CD4-positive, CD25-positive, alpha-beta regulatory T cell (primary cell): ENCODE data around the gene SLC25A48. TPM values are rescaled to one million over a fixed set of nuclear protein-coding genes. Genes with fewer than 3 reads are reported as not detected.
A peak's percentile ranks its signal among the peaks of the same experiment; 100 is the strongest.
"Not testable (repeated sequence)": the region's sequence is repeated elsewhere in the genome, so short reads cannot be mapped to it uniquely, and the experiment has no call there.

Experiments used
- ATAC-seq, 2 donors: fragments of 150-1000 bp; cut with Tn5 transposase; one replicate each; pipeline ENCODE4 v1.10.0; 2021; ENCODE audit warnings: low read depth in 2 of 2, moderate number of reproducible peaks in 2 of 2, moderate library complexity in 1 of 2
- DNase-seq, 3 donors: peaks; one replicate each; pipeline versions ENCODE4 v3.0.0 to v3.0.0-alpha.2; 2012 to 2022; ENCODE audit warnings: mixed read lengths in 1 of 3
- H3K27ac ChIP-seq: one replicate; pipeline ENCODE4 v1.7.0; 2013; ENCODE audit warnings: mild to moderate bottlenecking, low read length; ENCODE audit not compliant: insufficient read depth, poor library complexity, severe bottlenecking
- H3K27me3 ChIP-seq: one replicate; pipeline ENCODE4 v1.7.0; 2013; ENCODE audit warnings: low read length; ENCODE audit not compliant: control insufficient read depth, insufficient read depth
- H3K36me3 ChIP-seq: one replicate; pipeline ENCODE4 v1.7.0; 2013; ENCODE audit warnings: mild to moderate bottlenecking, low read length, moderate library complexity; ENCODE audit not compliant: control insufficient read depth, insufficient read depth
- H3K4me1 ChIP-seq: 2 replicates; pipeline ENCODE4 v1.7.0; 2013; ENCODE audit warnings: mild to moderate bottlenecking, low read length; ENCODE audit not compliant: insufficient read depth, control insufficient read depth, poor library complexity, severe bottlenecking
- H3K4me3 ChIP-seq: one replicate; pipeline ENCODE4 v1.7.0; 2013; ENCODE audit warnings: low read depth, mild to moderate bottlenecking, low read length, moderate library complexity
- H3K9me3 ChIP-seq, 2 experiments: 1 replicate in 1 of 2; 2 replicates in 1 of 2; pipeline ENCODE4 v1.7.0; 2013; ENCODE audit warnings: low read length in 2 of 2, mild to moderate bottlenecking in 1 of 2, moderate library complexity in 1 of 2; ENCODE audit not compliant: control insufficient read depth in 2 of 2
- H3K27ac Mint-ChIP-seq, 3 donors: one replicate each; pipeline ENCODE4 v1.8.0; 2020 to 2022; ENCODE audit warnings: mild to moderate bottlenecking in 3 of 3, mixed read lengths in 3 of 3, moderate library complexity in 2 of 3
- H3K27me3 Mint-ChIP-seq: one replicate; pipeline ENCODE4 v1.8.0; 2022; ENCODE audit warnings: mild to moderate bottlenecking, mixed read lengths
- H3K36me3 Mint-ChIP-seq: one replicate; pipeline ENCODE4 v1.8.0; 2020; ENCODE audit warnings: mixed read lengths
- H3K4me1 Mint-ChIP-seq, 4 donors: one replicate each; pipeline ENCODE4 v1.8.0; 2020 to 2022; ENCODE audit warnings: mixed read lengths in 4 of 4, mild to moderate bottlenecking in 1 of 4
- H3K4me3 Mint-ChIP-seq, 4 donors: one replicate each; pipeline ENCODE4 v1.8.0; 2020 to 2022; ENCODE audit warnings: mild to moderate bottlenecking in 4 of 4, mixed read lengths in 4 of 4, moderate library complexity in 3 of 4
- H3K9me3 Mint-ChIP-seq, 7 donors: one replicate each; pipeline ENCODE4 v1.8.0; 2020 to 2022; ENCODE audit warnings: mixed read lengths in 7 of 7, mild to moderate bottlenecking in 3 of 7, moderate library complexity in 2 of 7
- polyA plus RNA-seq, 4 donors: library from polyadenylated mRNA; unstranded; fragments of 300-500 nt; fragmentation: Illumina TruSeq; gene quantifications; one replicate each; pipeline ENCODE4 v1.2.3, GENCODE V29; 2021
- total RNA-seq: library from RNA; stranded (reverse); gene quantifications from one replicate; pipeline ENCODE4 v1.2.3, GENCODE V29; 2022

SLC25A48 gene
- total and polyA plus RNA-seq, 5 donors from 2014 or later, result not detected

- Histone ChIP-seq H3K36me3 (no peaks in the 10 kb centered on the region), H3K27ac (no peak overlapping the region), H3K27me3 (no peaks in the 10 kb centered on the region), H3K9me3 (no peaks in the 10 kb centered on the region), H3K4me3 (no peak overlapping the region), H3K4me1 (no peaks in the 10 kb centered on the region)
- ATAC-seq (no peak), DNase-seq (no peak)
- Mint-ChIP-seq H3K27me3 (no peaks in the 10 kb centered on the region), H3K4me3 (no peak overlapping the region), H3K9me3 (peaks cover 0 to 2% (median 0%) of the 10 kb centered on the region in 7 donors), H3K27ac (no peak overlapping the region), H3K36me3 (no peaks in the 10 kb centered on the region), H3K4me1 (no peaks in the 10 kb centered on the region)
Measured at GRCh38 chr5:135851186-135851914, 16.9 kb downstream of the SLC25A48 start.

GRCh38 chr5:135851915-135852845, 17.7 kb downstream of the SLC25A48 start:
- DNase-seq (no peak), ATAC-seq (no peak)
- H3K36me3 ChIP-seq, result no peaks in the 10 kb centered on the region
- peaks cover 0 to 2% (median 0%) of the 10 kb centered on the region in 7 donors for H3K9me3 Mint-ChIP-seq
- no peak overlapping the region for H3K27ac ChIP-seq
- H3K4me3 Mint-ChIP-seq, result no peak overlapping the region
- H3K4me3 ChIP-seq, result no peak overlapping the region
- H3K4me1 Mint-ChIP-seq, result no peaks in the 10 kb centered on the region
- H3K9me3 ChIP-seq, result no peaks in the 10 kb centered on the region
- no peaks in the 10 kb centered on the region for H3K36me3 Mint-ChIP-seq
- no peak overlapping the region for H3K27ac Mint-ChIP-seq
- no peaks in the 10 kb centered on the region for H3K27me3 ChIP-seq
- H3K4me1 ChIP-seq, result no peaks in the 10 kb centered on the region
- no peaks in the 10 kb centered on the region for H3K27me3 Mint-ChIP-seq

GRCh38 chr5:135857630-135858311, 23.3 kb downstream of the SLC25A48 start:
- Histone ChIP-seq H3K27me3 (no peaks in the 10 kb centered on the region), H3K9me3 (no peaks in the 10 kb centered on the region), H3K36me3 (no peaks in the 10 kb centered on the region), H3K27ac (no peak overlapping the region), H3K4me1 (no peaks in the 10 kb centered on the region), H3K4me3 (no peak overlapping the region)
- Mint-ChIP-seq H3K9me3 (peaks cover 0 to 5% (median 0%) of the 10 kb centered on the region in 7 donors), H3K4me1 (no peaks in the 10 kb centered on the region), H3K36me3 (no peaks in the 10 kb centered on the region), H3K27ac (no peak overlapping the region), H3K27me3 (no peaks in the 10 kb centered on the region), H3K4me3 (no peak overlapping the region)
- ATAC-seq (no peak), DNase-seq (no peak)

- H3K9me3 ChIP-seq, H3K9me3 Mint-ChIP-seq, H3K27ac ChIP-seq, H3K27me3 Mint-ChIP-seq, H3K4me3 Mint-ChIP-seq, H3K27me3 ChIP-seq, ATAC-seq, DNase-seq, H3K36me3 Mint-ChIP-seq, H3K4me1 ChIP-seq, H3K36me3 ChIP-seq, H3K4me1 Mint-ChIP-seq, H3K4me3 ChIP-seq: not testable (repeated sequence)
- peak overlapping the region in 1 of 3 donors; percentile 16 for H3K27ac Mint-ChIP-seq
Measured at GRCh38 chr5:135859186-135859585, 24.7 kb downstream of the SLC25A48 start.

- no peaks in the 10 kb centered on the region for H3K27me3 Mint-ChIP-seq
- H3K36me3 Mint-ChIP-seq, result no peaks in the 10 kb centered on the region
- H3K4me3 ChIP-seq, result no peak overlapping the region
- no peaks in the 10 kb centered on the region for H3K4me1 Mint-ChIP-seq
- no peak overlapping the region for H3K27ac ChIP-seq
- no peaks in the 10 kb centered on the region for H3K4me1 ChIP-seq
- H3K4me3 Mint-ChIP-seq, result no peak overlapping the region
- H3K27ac Mint-ChIP-seq, result no peak overlapping the region
- H3K9me3 ChIP-seq, result no peaks in the 10 kb centered on the region
- H3K27me3 ChIP-seq, result no peaks in the 10 kb centered on the region
- ATAC-seq (no peak), DNase-seq (no peak)
- H3K36me3 ChIP-seq, result no peaks in the 10 kb centered on the region
- peaks cover 0 to 7% (median 0%) of the 10 kb centered on the region in 7 donors for H3K9me3 Mint-ChIP-seq
Measured at GRCh38 chr5:135859641-135860040, 25.2 kb downstream of the SLC25A48 start.

GRCh38 chr5:135861641-135862040, 27.2 kb downstream of the SLC25A48 start:
- ATAC-seq, result no peak
- Histone ChIP-seq H3K27me3 (no peaks in the 10 kb centered on the region), H3K27ac (no peak overlapping the region), H3K36me3 (no peaks in the 10 kb centered on the region), H3K9me3 (no peaks in the 10 kb centered on the region), H3K4me1 (no peaks in the 10 kb centered on the region), H3K4me3 (no peak overlapping the region)
- peaks cover 0 to 5% (median 0%) of the 10 kb centered on the region in 7 donors for H3K9me3 Mint-ChIP-seq
- no peaks in the 10 kb centered on the region for H3K36me3 Mint-ChIP-seq
- no peak overlapping the region for H3K4me3 Mint-ChIP-seq
- no peaks in the 10 kb centered on the region for H3K27me3 Mint-ChIP-seq
- no peak overlapping the region for H3K27ac Mint-ChIP-seq
- DNase-seq, result no peak
- no peaks in the 10 kb centered on the region for H3K4me1 Mint-ChIP-seq

GRCh38 chr5:135862086-135862485, 27.6 kb downstream of the SLC25A48 start:
- H3K9me3 Mint-ChIP-seq, result peaks cover 0 to 5% (median 0%) of the 10 kb centered on the region in 7 donors

More at GRCh38 chr5:135862086-135862485, 27.6 kb downstream of the SLC25A48 start:
- no peak for DNase-seq
- no peak overlapping the region for H3K4me3 Mint-ChIP-seq
- H3K27me3 Mint-ChIP-seq, result no peaks in the 10 kb centered on the region
- H3K36me3 Mint-ChIP-seq, result no peaks in the 10 kb centered on the region
- H3K27ac Mint-ChIP-seq, result no peak overlapping the region
- Histone ChIP-seq H3K27me3 (no peaks in the 10 kb centered on the region), H3K9me3 (no peaks in the 10 kb centered on the region), H3K4me1 (no peaks in the 10 kb centered on the region), H3K4me3 (no peak overlapping the region), H3K36me3 (no peaks in the 10 kb centered on the region), H3K27ac (no peak overlapping the region)
- H3K4me1 Mint-ChIP-seq, result no peaks in the 10 kb centered on the region
- no peak for ATAC-seq
